ENCODE measurements around the gene ELK1.

DNA sequence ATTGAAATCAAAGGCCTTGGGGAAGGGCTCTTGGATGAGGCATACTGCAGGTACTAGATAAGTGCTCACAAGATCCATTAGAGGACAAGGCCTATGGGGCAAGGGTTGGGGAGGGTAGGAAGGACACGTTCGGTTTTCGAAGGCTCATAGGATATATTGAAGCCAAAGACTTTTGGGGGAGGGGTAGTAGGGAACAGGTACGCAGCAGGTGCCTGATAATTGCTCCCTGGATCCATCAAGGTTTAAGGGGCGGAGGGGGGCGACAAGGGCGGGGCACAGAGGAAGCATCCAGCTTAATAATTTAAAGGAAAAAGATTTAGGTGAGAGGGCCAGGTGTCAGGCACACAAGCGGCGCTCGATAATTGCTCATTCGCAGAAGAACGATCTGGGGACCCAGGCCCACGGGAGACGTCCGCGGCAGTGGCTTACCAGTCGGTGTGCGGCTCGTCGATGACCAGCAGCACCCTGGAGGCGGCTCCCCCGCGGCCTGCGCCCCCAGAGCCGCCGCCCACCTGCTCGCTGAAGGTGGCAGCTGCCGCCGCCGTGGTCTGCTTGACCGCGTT lies 31.4 kb downstream of the ELK1 start:
- no peak for TF ChIP-seq CTCF (IDR thresholded peaks at IDR 0.05; ENCODE audit: insufficient read depth, low read length, poor library complexity, severe bottlenecking)
- no peak for TF ChIP-seq EZH2phosphoT487 (conservative IDR thresholded peaks at IDR 0.05; ENCODE audit: low read length)
